HCT116 (cell line): Measurements from ENCODE around the gene TRIM64. TPM values are rescaled to one million over a fixed set of nuclear protein-coding genes. Genes with fewer than 3 reads are reported as not detected.
"Not testable (repeated sequence)": the region's sequence is repeated elsewhere in the genome, so short reads cannot be mapped to it uniquely, and the experiment has no call there.

Experiments used
- ATAC-seq: fragments of 200-7000 bp; cut with Tn5 transposase; 2 replicates; pipeline ENCODE4 v1.9.1; 2020; ENCODE audit warnings: mild to moderate bottlenecking, moderate library complexity
- BruUV-seq: library from RNA; stranded (reverse); fragments of 400-500 nt; replicated peaks from 2 replicates; lab custom pipeline; 2021; lab: Mats Ljungman, UMichigan
- CTCF ChIA-PET: fragments of 300-600 bp; sonication (Branson Sonifier 250); formaldehyde crosslinking; loops from one replicate; lab custom pipeline; 2021; ENCODE audit warnings: antibody characterized with exemption; lab: Charles Lee
- POLR2A ChIA-PET: fragments of 300-600, 350-600 bp; sonication (Branson Sonifier 250); formaldehyde crosslinking; loops from one replicate; lab custom pipeline; 2021; ENCODE audit warnings: antibody characterized with exemption; lab: Charles Lee
- RAD21 ChIA-PET, 2 experiments: fragments of 300-600 bp; sonication (Branson Sonifier 250); formaldehyde crosslinking; loops; one replicate each; lab custom pipeline; 2023; ENCODE audit warnings: low total read pairs in 2 of 2; ENCODE audit not compliant: uncharacterized antibody in 2 of 2, unreplicated experiment in 2 of 2, low non-redundant PET in 1 of 2; lab: Charles Lee
- DNase-seq: peaks from one replicate; pipeline ENCODE4 v3.0.0-alpha.2; 2010; ENCODE audit warnings: low read depth, low spot score
- H2AFZ ChIP-seq: fragments of 200-600 bp; shearing (Covaris generic), sonication (generic); 2 replicates; pipeline ENCODE4 v1.6.1; 2017; ENCODE audit warnings: low read depth, mixed run types, mixed read lengths, antibody characterized with exemption, low read length; ENCODE audit not compliant: poor library complexity, severe bottlenecking
- H3K27ac ChIP-seq: 2 replicates; pipeline ENCODE4 v1.5.1; 2012; ENCODE audit warnings: low read depth, low read length
- H3K27me3 ChIP-seq: fragments of 200-600 bp; sonication (generic); 2 replicates; pipeline ENCODE4 v1.6.1; 2016; ENCODE audit warnings: mixed run types, low read length, mixed read lengths; ENCODE audit not compliant: insufficient read depth
- H3K36me3 ChIP-seq, 2 experiments: fragments of 200-500 bp in 1 of 2; fragments of 200-600 bp in 1 of 2; sonication (Bioruptor generic) in 1 of 2; sonication (generic) in 1 of 2; 2 replicates each; pipeline versions ENCODE4 v1.5.1 to v1.6.1; 2014 to 2016; ENCODE audit warnings: low read length in 2 of 2, inconsistent platforms in 1 of 2, mixed read lengths in 1 of 2, mixed run types in 1 of 2; ENCODE audit not compliant: insufficient read depth in 2 of 2, control insufficient read depth in 1 of 2
- H3K4me1 ChIP-seq, 2 experiments: fragments of 200-600 bp in 1 of 2; sonication (generic) in 1 of 2; 2 replicates each; pipeline versions ENCODE4 v1.5.1 to v1.6.1; 2012 to 2017; ENCODE audit warnings: low read length in 2 of 2, inconsistent platforms in 1 of 2, mild to moderate bottlenecking in 1 of 2, mixed read lengths in 1 of 2, mixed run types in 1 of 2, moderate library complexity in 1 of 2; ENCODE audit not compliant: insufficient read depth in 2 of 2, control insufficient read depth in 1 of 2
- H3K4me2 ChIP-seq: fragments of 200-600 bp; sonication (generic); 2 replicates; pipeline ENCODE4 v1.6.1; 2017; ENCODE audit warnings: mixed run types, low read length, mixed read lengths
- H3K4me3 ChIP-seq, 2 experiments: fragments of 200-600 bp in 1 of 2; sonication (generic) in 1 of 2; replicated peaks in 1 of 2; 2 replicates each; pipeline ENCODE4 v1.5.1; 2011 to 2016; ENCODE audit warnings: low read length in 2 of 2, control low read depth in 1 of 2, low read depth in 1 of 2, mild to moderate bottlenecking in 1 of 2, mixed read lengths in 1 of 2, mixed run types in 1 of 2
- H3K79me2 ChIP-seq: fragments of 200-600 bp; sonication (generic); 2 replicates; pipeline ENCODE4 v1.6.1; 2017; ENCODE audit warnings: mild to moderate bottlenecking, mixed run types, low read length, moderate library complexity, mixed read lengths; ENCODE audit not compliant: insufficient read depth
- H3K9ac ChIP-seq: fragments of 200-600 bp; sonication (generic); 2 replicates; pipeline ENCODE4 v1.6.1; 2016; ENCODE audit warnings: low read length, mixed read lengths
- H3K9me2 ChIP-seq: fragments of 200-600 bp; sonication (generic), shearing (Covaris generic); 2 replicates; pipeline ENCODE4 v1.6.1; 2017; ENCODE audit warnings: mixed run types, mild to moderate bottlenecking, moderate library complexity; ENCODE audit not compliant: insufficient read depth
- H3K9me3 ChIP-seq, 2 experiments: fragments of 200-500 bp in 1 of 2; fragments of 200-600 bp in 1 of 2; sonication (Bioruptor generic) in 1 of 2; sonication (generic) in 1 of 2; 2 replicates each; pipeline ENCODE4 v1.6.1; 2014 to 2017; ENCODE audit warnings: low read length in 2 of 2, mixed read lengths in 2 of 2, inconsistent platforms in 1 of 2, low read depth in 1 of 2, mild to moderate bottlenecking in 1 of 2, mixed run types in 1 of 2, moderate library complexity in 1 of 2; ENCODE audit not compliant: control insufficient read depth in 1 of 2, insufficient read depth in 1 of 2
- H4K20me1 ChIP-seq: fragments of 200-600 bp; sonication (generic), shearing (Covaris generic); 2 replicates; pipeline ENCODE4 v1.6.1; 2017; ENCODE audit warnings: mixed run types, mild to moderate bottlenecking, moderate library complexity; ENCODE audit not compliant: insufficient read depth
- CEBPB ChIP-seq: IDR thresholded peaks from 2 replicates; pipeline ENCODE4 v1.6.1; 2012; ENCODE audit warnings: low read depth
- EZH2phosphoT487 ChIP-seq: fragments of 200-600 bp; IDR thresholded peaks from 2 replicates; pipeline ENCODE4 v1.6.1; 2018; ENCODE audit warnings: antibody characterized with exemption, borderline replicate concordance
- RAD21 ChIP-seq: IDR thresholded peaks from 2 replicates; pipeline ENCODE4 v1.6.1; 2012; ENCODE audit warnings: low read depth, mild to moderate bottlenecking
- ZNF274 ChIP-seq: fragments of 200-500 bp; sonication (Bioruptor generic); IDR thresholded peaks from 2 replicates; pipeline ENCODE4 v1.6.1; 2014; ENCODE audit warnings: mild to moderate bottlenecking, low read depth, low read length, inconsistent platforms
- intact Hi-C: fragments of 100-400 bp; cut with micrococcal nuclease; formaldehyde crosslinking; loops from 2 replicates; pipeline ENCODE4 v1.10.0; 2022
- total RNA-seq: library from RNA; stranded (reverse); gene quantifications from one replicate; pipeline ENCODE4 v1.2.1, GENCODE V29; 2021; ENCODE audit not compliant: unreplicated experiment
- TF ChIP-seq, protein P1 (sequence below), 3 experiments: fragments of 200-600 bp in 1 of 3; sonication (generic) in 1 of 3; IDR thresholded peaks in 2 of 3; conservative IDR thresholded peaks in 1 of 3; 2 replicates each; pipeline ENCODE4 v1.5.1; 2012 to 2017; ENCODE audit warnings: low read depth in 2 of 3, low read length in 2 of 3, antibody characterized with exemption in 1 of 3, borderline replicate concordance in 1 of 3, control low read depth in 1 of 3, mild to moderate bottlenecking in 1 of 3, mixed read lengths in 1 of 3, mixed run types in 1 of 3, moderate library complexity in 1 of 3; ENCODE audit not compliant: insufficient read depth in 1 of 3
- TF ChIP-seq, protein P2 (sequence below): IDR thresholded peaks from 2 replicates; pipeline ENCODE4 v1.6.1; 2012

The TRIM64 gene
- total RNA-seq, 1 experiment from 2014 or later, result not detected

DNA sequence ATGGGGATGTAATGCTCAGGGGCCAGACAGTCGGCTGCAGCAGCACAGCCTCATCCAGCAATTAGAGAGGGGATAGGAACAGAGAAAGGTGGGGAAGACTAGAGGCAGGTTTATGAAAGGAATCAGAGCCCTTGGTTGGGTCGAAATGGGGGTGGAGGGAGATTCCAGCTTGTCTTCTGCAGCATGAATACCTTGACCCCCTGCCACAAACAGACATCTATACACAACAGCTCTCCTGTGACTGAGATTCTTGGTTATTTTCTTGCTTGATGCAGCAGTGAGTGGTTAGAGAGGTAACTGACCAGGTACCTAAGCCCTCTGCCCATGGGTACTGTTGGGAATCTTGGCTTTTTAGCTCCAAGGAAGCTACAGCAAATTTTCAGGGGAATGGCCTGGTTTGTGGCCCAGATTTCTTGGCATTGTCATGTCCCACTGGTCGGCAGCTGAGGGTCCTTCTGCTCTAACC is 43.6 kb upstream of the TRIM64 start, which contains the start of gene TRIM49D1 (continued):
- TF ChIP-seq, protein P1, sequence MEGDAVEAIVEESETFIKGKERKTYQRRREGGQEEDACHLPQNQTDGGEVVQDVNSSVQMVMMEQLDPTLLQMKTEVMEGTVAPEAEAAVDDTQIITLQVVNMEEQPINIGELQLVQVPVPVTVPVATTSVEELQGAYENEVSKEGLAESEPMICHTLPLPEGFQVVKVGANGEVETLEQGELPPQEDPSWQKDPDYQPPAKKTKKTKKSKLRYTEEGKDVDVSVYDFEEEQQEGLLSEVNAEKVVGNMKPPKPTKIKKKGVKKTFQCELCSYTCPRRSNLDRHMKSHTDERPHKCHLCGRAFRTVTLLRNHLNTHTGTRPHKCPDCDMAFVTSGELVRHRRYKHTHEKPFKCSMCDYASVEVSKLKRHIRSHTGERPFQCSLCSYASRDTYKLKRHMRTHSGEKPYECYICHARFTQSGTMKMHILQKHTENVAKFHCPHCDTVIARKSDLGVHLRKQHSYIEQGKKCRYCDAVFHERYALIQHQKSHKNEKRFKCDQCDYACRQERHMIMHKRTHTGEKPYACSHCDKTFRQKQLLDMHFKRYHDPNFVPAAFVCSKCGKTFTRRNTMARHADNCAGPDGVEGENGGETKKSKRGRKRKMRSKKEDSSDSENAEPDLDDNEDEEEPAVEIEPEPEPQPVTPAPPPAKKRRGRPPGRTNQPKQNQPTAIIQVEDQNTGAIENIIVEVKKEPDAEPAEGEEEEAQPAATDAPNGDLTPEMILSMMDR (IDR thresholded peaks at IDR 0.05 in 2 of 3, conservative IDR thresholded peaks at IDR 0.05 in 1 of 3; ENCODE audit: borderline replicate concordance in 1 of 3, insufficient read depth in 1 of 3, low read depth in 2 of 3, low read length in 2 of 3), result no peak
- TF ChIP-seq RAD21, result no peak
- no peak for TF ChIP-seq ZNF274
- TF ChIP-seq, protein P2, sequence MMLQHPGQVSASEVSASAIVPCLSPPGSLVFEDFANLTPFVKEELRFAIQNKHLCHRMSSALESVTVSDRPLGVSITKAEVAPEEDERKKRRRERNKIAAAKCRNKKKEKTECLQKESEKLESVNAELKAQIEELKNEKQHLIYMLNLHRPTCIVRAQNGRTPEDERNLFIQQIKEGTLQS, result no peak
- TF ChIP-seq CEBPB, result no peak
- no peak for TF ChIP-seq EZH2phosphoT487

DNA sequence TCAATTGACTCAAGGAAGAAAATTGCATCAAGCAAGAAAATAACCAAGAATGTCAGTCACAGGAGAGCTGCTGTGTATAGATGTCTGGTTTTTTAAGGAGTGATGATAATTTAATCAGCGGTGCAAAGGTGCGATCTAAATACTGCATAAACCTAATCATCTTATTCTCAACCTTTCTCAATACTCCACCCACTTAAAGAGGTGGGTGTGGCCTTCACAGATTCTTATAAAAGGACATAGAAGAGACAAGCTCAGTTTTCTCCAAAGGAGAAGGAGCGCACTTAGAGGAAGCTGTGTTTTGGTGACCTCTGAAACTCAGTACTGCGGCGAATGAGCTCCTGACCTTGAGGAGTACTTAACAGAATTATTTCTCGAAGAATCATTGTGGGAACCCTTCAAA is 42.1 kb upstream of the TRIM64 start, which contains the start of gene TRIM49D2:
Gene TRIM49D2 (plus strand): TSS at position 301 of the 400 bp plus-strand sequence. CDS start 2,698 bp downstream, outside the sequence.
- H4K20me1 ChIP-seq, H3K36me3 ChIP-seq, H3K4me2 ChIP-seq, ATAC-seq, H3K79me2 ChIP-seq, CTCF ChIA-PET, H3K9ac ChIP-seq, H3K27me3 ChIP-seq, POLR2A ChIA-PET, BruUV-seq, H3K9me2 ChIP-seq, RAD21 ChIA-PET, H3K27ac ChIP-seq, intact Hi-C loops, H3K9me3 ChIP-seq, H3K4me3 ChIP-seq, H2AFZ ChIP-seq, DNase-seq, H3K4me1 ChIP-seq: not testable (repeated sequence)

DNA sequence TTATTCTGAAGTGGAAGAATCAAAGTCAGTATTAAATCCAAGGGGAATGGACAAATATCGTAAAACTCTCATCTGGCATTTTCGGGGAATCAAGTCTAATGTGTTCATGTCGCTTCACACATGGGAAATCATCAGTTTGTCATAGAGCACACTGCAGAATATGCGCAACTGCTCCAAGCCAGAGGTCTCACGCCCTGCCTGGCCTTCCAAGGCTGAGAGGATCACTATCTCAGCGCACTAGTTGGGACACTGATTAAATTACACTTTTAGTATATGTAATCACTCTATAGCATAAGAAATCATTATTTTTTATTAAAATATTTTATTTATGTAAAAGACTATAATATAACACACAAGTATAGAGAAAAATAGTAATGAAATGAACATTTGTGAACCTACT is 5.0 kb upstream of the TRIM64 start:
- H3K4me2 ChIP-seq, RAD21 ChIA-PET, POLR2A ChIA-PET, H4K20me1 ChIP-seq, H3K4me1 ChIP-seq, H3K36me3 ChIP-seq, H3K4me3 ChIP-seq, H3K27me3 ChIP-seq, H3K9me3 ChIP-seq, H3K79me2 ChIP-seq, H3K9ac ChIP-seq, intact Hi-C loops, DNase-seq, BruUV-seq, CTCF ChIA-PET, H3K27ac ChIP-seq, H3K9me2 ChIP-seq, ATAC-seq, H2AFZ ChIP-seq: not testable (repeated sequence)
